Coronary artery (tissue), 2 donors: ENCODE results near the gene PRKCE.
"Not testable (repeated sequence)": the region's sequence is repeated elsewhere in the genome, so short reads cannot be mapped to it uniquely, and the experiment has no call there.

Experiments used
- DNase-seq: peaks from one replicate; pipeline ENCODE4 v3.0.0-alpha.2; 2017; ENCODE audit warnings: low spot score
- H3K27ac ChIP-seq, 2 donors: fragments of 200-600 bp; sonication (generic); one replicate each; pipeline ENCODE4 v1.5.1; 2016 to 2019
- H3K4me3 ChIP-seq: fragments of 200-600 bp; sonication (generic); 2 replicates; pipeline ENCODE4 v1.5.1; 2016; ENCODE audit warnings: mild to moderate bottlenecking, moderate library complexity
- TF ChIP-seq, protein P1 (sequence below): fragments of 200-600 bp; sonication (generic); IDR thresholded peaks from one replicate; pipeline ENCODE4 v1.5.1; 2019; ENCODE audit warnings: antibody characterized with exemption

The PRKCE gene

DNA sequence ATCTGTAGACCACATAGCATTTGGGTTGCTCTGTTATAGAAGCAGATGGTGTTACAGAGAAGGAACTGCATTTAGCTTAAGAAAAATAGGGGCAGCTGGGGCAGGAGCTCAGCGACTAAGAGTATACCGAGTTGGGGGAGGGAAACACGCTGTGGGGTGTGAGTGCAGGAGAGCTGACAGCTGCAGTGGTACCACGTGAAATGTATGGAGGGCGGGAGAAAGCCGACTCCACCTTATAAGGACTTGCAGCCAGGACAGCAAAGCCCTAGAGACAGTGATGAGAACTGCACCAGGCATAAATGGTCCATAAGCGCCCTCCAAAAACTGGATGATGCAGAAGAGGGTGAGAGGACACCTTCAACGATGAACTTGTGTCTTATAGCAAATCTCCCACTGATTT, 237.6 kb downstream of the PRKCE start:
- H3K4me3 ChIP-seq = no peak overlapping the region
- TF ChIP-seq, protein P1, sequence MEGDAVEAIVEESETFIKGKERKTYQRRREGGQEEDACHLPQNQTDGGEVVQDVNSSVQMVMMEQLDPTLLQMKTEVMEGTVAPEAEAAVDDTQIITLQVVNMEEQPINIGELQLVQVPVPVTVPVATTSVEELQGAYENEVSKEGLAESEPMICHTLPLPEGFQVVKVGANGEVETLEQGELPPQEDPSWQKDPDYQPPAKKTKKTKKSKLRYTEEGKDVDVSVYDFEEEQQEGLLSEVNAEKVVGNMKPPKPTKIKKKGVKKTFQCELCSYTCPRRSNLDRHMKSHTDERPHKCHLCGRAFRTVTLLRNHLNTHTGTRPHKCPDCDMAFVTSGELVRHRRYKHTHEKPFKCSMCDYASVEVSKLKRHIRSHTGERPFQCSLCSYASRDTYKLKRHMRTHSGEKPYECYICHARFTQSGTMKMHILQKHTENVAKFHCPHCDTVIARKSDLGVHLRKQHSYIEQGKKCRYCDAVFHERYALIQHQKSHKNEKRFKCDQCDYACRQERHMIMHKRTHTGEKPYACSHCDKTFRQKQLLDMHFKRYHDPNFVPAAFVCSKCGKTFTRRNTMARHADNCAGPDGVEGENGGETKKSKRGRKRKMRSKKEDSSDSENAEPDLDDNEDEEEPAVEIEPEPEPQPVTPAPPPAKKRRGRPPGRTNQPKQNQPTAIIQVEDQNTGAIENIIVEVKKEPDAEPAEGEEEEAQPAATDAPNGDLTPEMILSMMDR = no peak
- no peak for DNase-seq
- H3K27ac ChIP-seq = peak overlapping the region in 1 of 2 donors; percentile 54

DNA sequence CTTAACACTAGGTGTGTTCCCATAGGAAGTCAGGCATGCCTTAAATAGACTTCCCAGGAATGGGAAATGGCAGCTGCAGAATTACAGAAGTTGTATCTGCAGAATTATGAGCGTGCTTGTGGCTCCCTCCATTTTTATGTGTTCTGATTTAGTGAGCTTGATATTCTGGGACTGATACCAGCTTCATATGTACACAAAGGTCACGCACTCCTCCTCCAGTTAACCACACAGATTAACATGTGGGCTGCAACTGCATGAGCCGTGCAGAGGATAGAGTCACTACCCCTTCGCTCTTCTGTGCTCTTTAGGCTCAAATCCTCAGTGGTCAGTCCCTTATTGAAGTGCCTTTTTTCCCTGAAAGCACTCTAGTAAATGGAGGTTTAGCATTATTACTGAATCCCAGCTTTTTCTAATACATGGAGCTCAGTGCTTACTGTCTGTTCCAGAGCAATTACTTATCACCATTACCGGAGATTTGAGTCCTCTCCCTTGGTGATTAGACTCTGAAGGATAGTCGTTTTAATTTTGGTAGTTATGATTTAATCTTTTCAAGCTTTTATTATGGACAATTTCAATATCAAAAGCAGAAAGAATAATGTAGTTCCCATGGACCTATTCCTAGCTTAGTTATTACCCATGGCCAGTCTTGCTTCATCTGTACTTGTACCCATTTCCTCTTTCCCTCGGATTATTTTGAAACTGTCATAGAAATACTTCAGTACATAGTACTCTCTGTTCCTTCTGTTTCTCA, 238.3 kb downstream of the PRKCE start:
- TF ChIP-seq, protein P1 = no peak
- Histone ChIP-seq H3K27ac (peak overlapping the region in 1 of 2 donors; percentile 62), H3K4me3 (no peak overlapping the region)
- no peak for DNase-seq

DNA sequence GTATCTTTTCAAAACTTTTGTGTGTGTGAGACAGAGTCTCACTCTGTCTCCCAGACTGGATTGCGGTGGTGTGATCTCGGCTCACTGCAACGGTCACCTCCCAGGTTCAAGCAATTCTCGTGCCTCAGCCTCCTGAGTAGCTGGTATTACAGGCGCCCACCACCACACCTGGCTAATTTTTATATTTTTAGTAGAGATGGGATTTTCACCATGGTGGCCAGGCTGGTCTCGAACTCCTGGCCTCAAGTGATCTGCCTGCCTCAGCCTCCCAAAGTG, 238.8 kb downstream of the PRKCE start:
- H3K4me3 ChIP-seq, DNase-seq: not testable (repeated sequence)
- H3K27ac ChIP-seq = peak overlapping the region in 1 of 2 donors; percentile 68

DNA sequence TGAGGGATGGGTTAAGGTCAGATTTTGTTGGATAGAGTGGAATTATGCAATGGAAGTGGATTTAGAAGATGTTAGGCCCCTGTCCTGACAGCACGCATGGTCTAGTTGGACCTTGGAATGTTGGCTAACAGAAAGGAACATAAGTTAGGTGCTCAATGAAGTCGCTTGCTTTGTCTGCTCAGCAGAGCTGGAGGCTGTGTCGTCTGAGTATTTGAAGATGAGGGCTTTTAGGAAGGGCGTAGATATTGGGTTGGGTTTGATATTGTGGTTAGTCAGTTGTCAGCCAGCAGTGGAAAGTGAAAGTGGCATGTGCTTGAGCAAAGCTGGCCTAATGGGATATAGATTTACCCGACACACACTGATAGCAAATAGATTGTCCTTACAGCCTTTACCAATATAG, 239.3 kb downstream of the PRKCE start:
- Histone ChIP-seq H3K27ac (peak overlapping the region in 1 of 2 donors; percentile 68), H3K4me3 (no peak overlapping the region)
- no peak for DNase-seq
- TF ChIP-seq, protein P1 = no peak

DNA sequence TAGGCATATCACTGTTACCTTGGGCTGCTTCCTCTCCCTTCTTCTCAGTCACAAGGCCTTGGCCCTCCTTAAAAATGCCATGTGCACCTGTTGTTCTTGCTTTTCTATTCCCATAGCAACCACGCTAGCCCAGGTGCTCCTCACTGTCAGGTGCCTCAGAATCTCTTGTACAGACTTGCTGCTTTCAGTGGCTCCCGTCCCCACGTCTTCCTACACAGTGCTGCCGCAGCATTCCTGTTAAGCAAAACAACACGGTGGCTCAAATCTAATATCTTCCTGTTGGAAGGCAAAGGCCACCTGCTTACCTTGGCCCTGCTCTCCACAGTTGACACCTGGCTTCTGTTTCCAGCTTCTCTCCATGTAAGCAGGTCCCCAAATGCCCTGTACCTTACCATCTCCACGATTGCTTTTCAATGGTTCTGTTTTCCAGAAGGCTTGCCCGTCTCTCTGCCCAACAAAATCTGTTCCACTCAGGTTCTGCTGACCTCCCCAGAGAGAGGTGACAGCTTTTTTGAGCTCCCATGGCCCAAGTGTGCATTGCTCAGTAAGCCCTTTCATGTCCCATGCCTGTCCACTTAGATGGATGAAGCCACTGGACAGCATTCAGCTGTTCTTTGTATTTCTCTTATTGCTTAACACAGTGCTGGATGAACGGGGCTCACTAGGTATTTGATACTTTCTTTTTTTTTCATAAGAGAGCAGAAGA, 240.4 kb downstream of the PRKCE start:
- H3K4me3 ChIP-seq = no peak overlapping the region
- no peak overlapping the region for H3K27ac ChIP-seq
- TF ChIP-seq, protein P1 = no peak
- DNase-seq = no peak

DNA sequence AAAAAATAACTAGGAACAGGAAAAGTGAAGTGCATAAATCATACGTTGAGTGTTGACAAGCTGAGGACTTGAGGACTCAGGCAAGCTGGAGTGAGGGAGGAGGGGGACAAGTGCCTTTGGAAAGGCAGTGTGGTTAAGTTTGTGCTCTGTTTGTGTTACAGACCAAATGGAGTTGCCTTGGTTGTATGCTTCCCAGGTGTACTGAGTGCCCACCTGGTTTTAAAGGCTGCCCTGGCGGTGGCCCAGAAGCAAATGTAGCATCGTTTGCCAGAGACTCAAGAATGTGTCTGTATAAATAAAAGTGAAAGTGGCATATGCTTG, 240.9 kb downstream of the PRKCE start:
- DNase-seq = no peak
- Histone ChIP-seq H3K4me3 (no peak overlapping the region), H3K27ac (no peak overlapping the region)
- TF ChIP-seq, protein P1 = no peak

DNA sequence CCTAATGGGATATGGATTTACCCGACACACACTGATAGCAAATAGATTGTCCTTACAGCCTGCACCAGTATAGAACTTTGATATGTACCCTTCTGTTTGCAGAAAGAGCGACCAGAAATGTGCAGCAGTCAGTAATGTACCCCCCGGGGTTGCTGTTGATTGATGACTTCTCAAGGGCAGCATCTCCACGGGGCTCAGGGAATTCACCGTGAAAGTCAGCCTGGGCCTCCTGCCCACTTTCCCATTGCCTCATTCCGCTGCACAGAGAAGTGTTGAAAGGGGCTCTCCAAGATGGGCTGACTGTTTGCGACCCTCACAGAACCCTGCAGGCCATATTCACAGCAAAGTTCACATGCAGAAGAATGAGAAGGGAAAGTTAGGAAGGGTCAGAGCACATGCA, 241.3 kb downstream of the PRKCE start:
- Histone ChIP-seq H3K27ac (no peak overlapping the region), H3K4me3 (no peak overlapping the region)
- TF ChIP-seq, protein P1 = no peak
- no peak for DNase-seq
